OCI-LY3 (cell line): ENCODE results near the gene SEC22A.

ENCODE experiments used
- H2AFZ ChIP-seq: fragments of 200-600, 300-600 bp; shearing (Covaris generic); 2 replicates; pipeline ENCODE4 v1.6.0; 2014; ENCODE audit warnings: antibody characterized with exemption, low read depth, low read length
- H3K27ac ChIP-seq: fragments of 200-600, 300-600 bp; sonication (generic); 2 replicates; pipeline ENCODE4 v1.5.1; 2014; ENCODE audit warnings: mild to moderate bottlenecking, low read length, moderate library complexity, mixed read lengths
- H3K27me3 ChIP-seq: fragments of 200-600, 300-600 bp; sonication (generic); 2 replicates; pipeline ENCODE4 v1.6.1; 2014; ENCODE audit warnings: low read depth, low read length, mixed read lengths
- H3K36me3 ChIP-seq: fragments of 200-600, 300-600 bp; sonication (generic); replicated peaks from 2 replicates; pipeline ENCODE3; 2014; ENCODE audit warnings: low read depth, low read length, mixed read lengths
- H3K4me1 ChIP-seq: fragments of 300-600, 200-600 bp; sonication (generic); 2 replicates; pipeline ENCODE4 v1.6.1; 2014; ENCODE audit warnings: low read length, mixed read lengths
- H3K4me2 ChIP-seq: fragments of 200-600, 300-600 bp; sonication (generic); 2 replicates; pipeline ENCODE4 v1.6.1; 2014; ENCODE audit warnings: low read length, mixed read lengths
- H3K4me3 ChIP-seq: fragments of 300-600, 200-600 bp; sonication (generic); 2 replicates; pipeline ENCODE4 v1.5.1; 2014; ENCODE audit warnings: antibody characterized with exemption, mild to moderate bottlenecking, low read length, moderate library complexity
- H3K79me2 ChIP-seq: fragments of 300-600, 200-600 bp; shearing (Covaris generic); 2 replicates; pipeline ENCODE4 v1.6.1; 2014; ENCODE audit warnings: mild to moderate bottlenecking, low read length, mixed read lengths
- H3K9ac ChIP-seq: fragments of 300-600, 200-600 bp; shearing (Covaris generic); 2 replicates; pipeline ENCODE4 v1.6.0; 2014; ENCODE audit warnings: mild to moderate bottlenecking, low read length, moderate library complexity
- H3K9me3 ChIP-seq: fragments of 200-600, 300-600 bp; shearing (Covaris generic); 2 replicates; pipeline ENCODE4 v1.6.1; 2014; ENCODE audit warnings: low read length, mixed read lengths; ENCODE audit not compliant: insufficient read depth
- H4K20me1 ChIP-seq: fragments of 200-600, 300-600 bp; sonication (generic); 2 replicates; pipeline ENCODE4 v1.6.1; 2016; ENCODE audit warnings: low read length, mixed read lengths; ENCODE audit not compliant: insufficient read depth
- EZH2phosphoT487 ChIP-seq: fragments of 200-600 bp; shearing (Covaris generic); IDR thresholded peaks from 2 replicates; pipeline ENCODE4 v1.6.1; 2018; ENCODE audit warnings: antibody characterized with exemption, mixed run types, low read depth
- TF ChIP-seq, protein P1 (sequence below): fragments of 200-600, 300-600 bp; sonication (generic); IDR thresholded peaks from 2 replicates; pipeline ENCODE4 v1.5.1; 2014; ENCODE audit warnings: antibody characterized with exemption, low read length, low read depth

Gene SEC22A

GRCh38 chr3:123271466-123272159, 69.9 kb downstream of the SEC22A start:
- Histone ChIP-seq H3K4me3 (no peak overlapping the region), H3K9ac (no peak overlapping the region), H3K79me2 (no peaks in the 10 kb centered on the region), H3K9me3 (no peaks in the 10 kb centered on the region), H3K27ac (no peak overlapping the region), H3K27me3 (no peaks in the 10 kb centered on the region), H3K36me3 (no peaks in the 10 kb centered on the region), H4K20me1 (no peaks in the 10 kb centered on the region), H3K4me2 (no peak overlapping the region), H2AFZ (no peak overlapping the region), H3K4me1 (no peaks in the 10 kb centered on the region)
- no peak for TF ChIP-seq EZH2phosphoT487
- TF ChIP-seq, protein P1, sequence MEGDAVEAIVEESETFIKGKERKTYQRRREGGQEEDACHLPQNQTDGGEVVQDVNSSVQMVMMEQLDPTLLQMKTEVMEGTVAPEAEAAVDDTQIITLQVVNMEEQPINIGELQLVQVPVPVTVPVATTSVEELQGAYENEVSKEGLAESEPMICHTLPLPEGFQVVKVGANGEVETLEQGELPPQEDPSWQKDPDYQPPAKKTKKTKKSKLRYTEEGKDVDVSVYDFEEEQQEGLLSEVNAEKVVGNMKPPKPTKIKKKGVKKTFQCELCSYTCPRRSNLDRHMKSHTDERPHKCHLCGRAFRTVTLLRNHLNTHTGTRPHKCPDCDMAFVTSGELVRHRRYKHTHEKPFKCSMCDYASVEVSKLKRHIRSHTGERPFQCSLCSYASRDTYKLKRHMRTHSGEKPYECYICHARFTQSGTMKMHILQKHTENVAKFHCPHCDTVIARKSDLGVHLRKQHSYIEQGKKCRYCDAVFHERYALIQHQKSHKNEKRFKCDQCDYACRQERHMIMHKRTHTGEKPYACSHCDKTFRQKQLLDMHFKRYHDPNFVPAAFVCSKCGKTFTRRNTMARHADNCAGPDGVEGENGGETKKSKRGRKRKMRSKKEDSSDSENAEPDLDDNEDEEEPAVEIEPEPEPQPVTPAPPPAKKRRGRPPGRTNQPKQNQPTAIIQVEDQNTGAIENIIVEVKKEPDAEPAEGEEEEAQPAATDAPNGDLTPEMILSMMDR = no peak

- Histone ChIP-seq H3K27ac (no peak overlapping the region), H3K79me2 (no peaks in the 10 kb centered on the region), H4K20me1 (no peaks in the 10 kb centered on the region), H3K4me3 (no peak overlapping the region), H3K9ac (no peak overlapping the region), H3K36me3 (no peaks in the 10 kb centered on the region), H3K9me3 (no peaks in the 10 kb centered on the region), H3K4me2 (no peak overlapping the region), H2AFZ (no peak overlapping the region), H3K27me3 (no peaks in the 10 kb centered on the region), H3K4me1 (no peaks in the 10 kb centered on the region)
- TF ChIP-seq EZH2phosphoT487 = no peak
- TF ChIP-seq, protein P1 = no peak
Measured at GRCh38 chr3:123272547-123272946, 70.8 kb downstream of the SEC22A start.

- no peaks in the 10 kb centered on the region for H3K36me3 ChIP-seq
- H3K27me3 ChIP-seq = no peaks in the 10 kb centered on the region
- H3K4me1 ChIP-seq = no peaks in the 10 kb centered on the region
- H4K20me1 ChIP-seq = no peaks in the 10 kb centered on the region
- TF ChIP-seq, protein P1 = no peak
- TF ChIP-seq EZH2phosphoT487 = no peak
- no peak overlapping the region for H3K4me3 ChIP-seq
- H3K9me3 ChIP-seq = no peaks in the 10 kb centered on the region
- H2AFZ ChIP-seq = no peak overlapping the region
- no peak overlapping the region for H3K9ac ChIP-seq
- H3K4me2 ChIP-seq = no peak overlapping the region
- no peaks in the 10 kb centered on the region for H3K79me2 ChIP-seq
- no peak overlapping the region for H3K27ac ChIP-seq
Measured at GRCh38 chr3:123275691-123276090, 73.9 kb downstream of the SEC22A start.

- H3K9ac ChIP-seq = no peak overlapping the region
- no peak overlapping the region for H3K4me2 ChIP-seq
- H3K27ac ChIP-seq = no peak overlapping the region
- no peak overlapping the region for H3K4me3 ChIP-seq
- TF ChIP-seq EZH2phosphoT487 = no peak
- TF ChIP-seq, protein P1 = no peak
- H2AFZ ChIP-seq = no peak overlapping the region
- H3K4me1 ChIP-seq = no peaks in the 10 kb centered on the region
- no peaks in the 10 kb centered on the region for H4K20me1 ChIP-seq
- no peaks in the 10 kb centered on the region for H3K79me2 ChIP-seq
- no peaks in the 10 kb centered on the region for H3K9me3 ChIP-seq
- no peaks in the 10 kb centered on the region for H3K27me3 ChIP-seq
- H3K36me3 ChIP-seq = no peaks in the 10 kb centered on the region
Measured at GRCh38 chr3:123276346-123277006, 74.7 kb downstream of the SEC22A start.
